ENCODE data around the gene TMED10. TPM values are rescaled to one million over a fixed set of nuclear protein-coding genes. Genes with fewer than 3 reads are reported as not detected.

TMED10 gene
- total RNA-seq, 1 donor from 2014 or later, result 130 TPM

GRCh38 chr14:75150150-75150549 is 26.3 kb downstream of the TMED10 start:
- ChIA-PET POLR2A (no interaction called here), CTCF (no interaction called here)
- Mint-ChIP-seq H3K9me3 (no peaks in the 10 kb centered on the region), H3K27ac (no peak overlapping the region), H3K4me3 (no peak overlapping the region), H3K4me1 (peaks cover 5% of the 10 kb centered on the region), H3K27me3 (no peaks in the 10 kb centered on the region), H3K36me3 (ENCODE audit: low read depth) (peaks cover 51% of the 10 kb centered on the region)
- no peak for TF ChIP-seq CTCF (IDR thresholded peaks at IDR 0.05)
- intact Hi-C loops (cut with micrococcal nuclease), result no loop called here
- ATAC-seq (ENCODE audit: low read depth), result no peak
- no peak for DNase-seq

- POLR2A ChIA-PET, result no interaction called here
These were observed 28.9 kb downstream of the TMED10 start for GRCh38 chr14:75147423-75148071.

GRCh38 chr14:75144944-75145343 is 31.5 kb downstream of the TMED10 start:
- Mint-ChIP-seq H3K36me3 (ENCODE audit: low read depth) (peaks cover 54% of the 10 kb centered on the region), H3K27ac (no peak overlapping the region), H3K9me3 (no peaks in the 10 kb centered on the region), H3K4me1 (peaks cover 40% of the 10 kb centered on the region), H3K27me3 (no peaks in the 10 kb centered on the region), H3K4me3 (no peak overlapping the region)
- intact Hi-C loops (cut with micrococcal nuclease), result no loop called here
- ATAC-seq (ENCODE audit: low read depth) (no peak), DNase-seq (no peak)
- ChIA-PET POLR2A (no interaction called here), CTCF (no interaction called here)
- no peak for TF ChIP-seq CTCF (IDR thresholded peaks at IDR 0.05)

More at GRCh38 chr14:75147423-75148071, 28.9 kb downstream of the TMED10 start:
- H3K27me3 Mint-ChIP-seq, result no peaks in the 10 kb centered on the region
- peaks cover 19% of the 10 kb centered on the region for H3K4me1 Mint-ChIP-seq
- ATAC-seq (ENCODE audit: low read depth), result no peak
- no peak for TF ChIP-seq CTCF (IDR thresholded peaks at IDR 0.05)
- peaks cover 70% of the 10 kb centered on the region for H3K36me3 Mint-ChIP-seq (ENCODE audit: low read depth)
- H3K27ac Mint-ChIP-seq, result no peak overlapping the region
- intact Hi-C loops (cut with micrococcal nuclease), result no loop called here
- no peak overlapping the region for H3K4me3 Mint-ChIP-seq
- no peaks in the 10 kb centered on the region for H3K9me3 Mint-ChIP-seq
- no peak for DNase-seq
- CTCF ChIA-PET, result no interaction called here

GRCh38 chr14:75143761-75144527 is 32.5 kb downstream of the TMED10 start:
- ChIA-PET POLR2A (interaction anchor here (1.1 kb wide), 1 partner anchor 135 kb away, joined by 5 read pairs; the partner anchor contains the start of gene FOS), CTCF (interaction anchor here (1.1 to 1.2 kb wide), 2 partner anchors 9 to 67 kb away, joined by 3 to 4 read pairs; no protein-coding TSS in a partner anchor)
- H3K27ac Mint-ChIP-seq, result no peak overlapping the region

More at GRCh38 chr14:75143761-75144527, 32.5 kb downstream of the TMED10 start:
- no peak for ATAC-seq (ENCODE audit: low read depth)
- Mint-ChIP-seq H3K9me3 (no peaks in the 10 kb centered on the region), H3K4me3 (no peak overlapping the region), H3K36me3 (ENCODE audit: low read depth) (peaks cover 47% of the 10 kb centered on the region), H3K27me3 (no peaks in the 10 kb centered on the region), H3K4me1 (peaks cover 50% of the 10 kb centered on the region)
- intact Hi-C loops (cut with micrococcal nuclease), result no loop called here
- TF ChIP-seq CTCF (IDR thresholded peaks at IDR 0.05), result no peak
- DNase-seq, result no peak

Measured in activated B cell treated with CpG ODN at 0.5 μM for 24 hours (primary cell).